Transverse colon (tissue), 4 donors: Measurements from ENCODE around the gene CENATAC. TPM values are rescaled to one million over a fixed set of nuclear protein-coding genes. Genes with fewer than 3 reads are reported as not detected.
"Not testable (repeated sequence)": the region's sequence is repeated elsewhere in the genome, so short reads cannot be mapped to it uniquely, and the experiment has no call there.

ENCODE experiments used
- DNase-seq: peaks from one replicate; pipeline ENCODE4 v3.0.0-alpha.2; 2019
- H3K27ac ChIP-seq, 4 donors: fragments of 200-600 bp; sonication (generic); 2 replicates each; pipeline ENCODE4 v1.5.1; 2016 to 2018; ENCODE audit warnings: inconsistent platforms in 4 of 4
- H3K27me3 ChIP-seq: fragments of 200-600 bp; sonication (generic); 2 replicates; pipeline ENCODE4 v1.5.1; 2017; ENCODE audit warnings: inconsistent platforms
- H3K36me3 ChIP-seq, 4 donors: fragments of 200-600 bp; sonication (generic); 2 replicates each; pipeline ENCODE4 v1.5.1; 2017 to 2019; ENCODE audit warnings: inconsistent platforms in 4 of 4
- H3K4me1 ChIP-seq, 4 donors: fragments of 200-600 bp; sonication (generic); 2 replicates each; pipeline ENCODE4 v1.5.1; 2017 to 2020; ENCODE audit warnings: inconsistent platforms in 4 of 4
- H3K4me3 ChIP-seq, 4 donors: fragments of 200-600 bp; sonication (generic); 1 replicate in 1 of 4; 2 replicates in 3 of 4; pipeline versions ENCODE4 v1.5.1 to v1.6.1; 2017 to 2019; ENCODE audit warnings: inconsistent platforms in 4 of 4
- H3K9me3 ChIP-seq, 2 donors: fragments of 200-600 bp; sonication (generic); 2 replicates each; pipeline ENCODE4 v1.5.1; 2017 to 2019; ENCODE audit warnings: inconsistent platforms in 2 of 2
- CTCF ChIP-seq, 5 experiments: fragments of 200-600 bp in 3 of 5; fragments of 450-650 bp in 2 of 5; sonication (generic) in 3 of 5; IDR thresholded peaks; 1 replicate in 2 of 5; 2 replicates in 3 of 5; pipeline ENCODE4 v1.5.1; 2016 to 2017; ENCODE audit warnings: antibody characterized with exemption in 5 of 5, inconsistent platforms in 3 of 5, mild to moderate bottlenecking in 2 of 5, moderate library complexity in 1 of 5
- EP300 ChIP-seq: sonication (generic); formaldehyde crosslinking; IDR thresholded peaks from one replicate; pipeline ENCODE4 v1.6.1; 2017; ENCODE audit warnings: antibody characterized with exemption, low read depth
- POLR2A ChIP-seq: fragments of 450-650 bp; IDR thresholded peaks from one replicate; pipeline ENCODE4 v1.6.1; 2016; ENCODE audit warnings: antibody characterized with exemption, mild to moderate bottlenecking, moderate library complexity
- POLR2AphosphoS5 ChIP-seq, 3 donors: sonication (generic); formaldehyde crosslinking; IDR thresholded peaks; one replicate each; pipeline ENCODE4 v1.6.1; 2016; ENCODE audit warnings: antibody characterized with exemption in 3 of 3
- WGBS, 2 donors: methylation state at CpG; one replicate each; pipeline ENCODE4 v1.1.5; 2018; ENCODE audit warnings: low coverage in 1 of 2; 5-methylcytosine and 5-hydroxymethylcytosine counted together
- in situ Hi-C, 4 donors: fragments of 200-750 bp; cut with MboI; loops; one replicate each; pipeline versions ENCODE4 v1.15.0 to v1.15.1; 2017; ENCODE audit warnings: low sequenced_read_pairs in 3 of 4, low pct_ligation_motif_present in 1 of 4, low pct_unique_long_range_greater_than_20kb in 1 of 4
- intact Hi-C: fragments of 100-400 bp; cut with DNase I; formaldehyde crosslinking; loops from one replicate; pipeline ENCODE4 v1.15.1; 2023; ENCODE audit warnings: low total_unique reads
- total RNA-seq, 4 donors: library from RNA; depleted of rRNA; stranded (reverse); fragments of >200 nt; gene quantifications; one replicate each; pipeline ENCODE4 v1.1.0, GENCODE V29; 2016

Gene CENATAC
- total RNA-seq, 4 donors from 2014 or later = 46.1 to 94.3 (median 82.2) TPM

GRCh38 chr11:118961189-118961588, 36.7 kb upstream of the CENATAC start:
- no peak for DNase-seq
- Histone ChIP-seq H3K4me3 (no peak overlapping the region), H3K27me3 (peaks cover 3% of the 10 kb centered on the region), H3K9me3 (no peaks in the 10 kb centered on the region), H3K4me1 (peaks cover 0 to 3% (median 0%) of the 10 kb centered on the region in 4 donors), H3K27ac (no peak overlapping the region), H3K36me3 (no peaks in the 10 kb centered on the region)
- TF ChIP-seq POLR2A = no peak
- no peak for TF ChIP-seq EP300
- TF ChIP-seq POLR2AphosphoS5 (IDR thresholded peaks at IDR 0.05) = no peak
- no peak for TF ChIP-seq CTCF (IDR thresholded peaks at IDR 0.05)
- in situ Hi-C loops (loop anchor here in 1 of 4 donors (25.0 kb wide), 1 partner anchor 274 kb away; the partner anchor contains the start of gene TREH), intact Hi-C loops (no loop called here)
- whole genome bisulfite sequencing, 2 donors = 61% methylated on average over 5 of the region's 5 CpGs; no CpG with 5 or more reads in 1 of the 2 donors

- no peak for TF ChIP-seq POLR2A
- no peak for TF ChIP-seq EP300
- TF ChIP-seq POLR2AphosphoS5 (IDR thresholded peaks at IDR 0.05) = no peak
- no peak for TF ChIP-seq CTCF (IDR thresholded peaks at IDR 0.05)
- peak overlapping the region in 1 of 4 donors; percentile 4 for H3K4me3 ChIP-seq
- DNase-seq = peak; percentile 33
- peaks cover 0 to 3% (median 0%) of the 10 kb centered on the region in 4 donors for H3K4me1 ChIP-seq
- peaks cover 3% of the 10 kb centered on the region for H3K27me3 ChIP-seq
- H3K36me3 ChIP-seq = no peaks in the 10 kb centered on the region
- intact Hi-C loops = no loop called here
- H3K27ac ChIP-seq = no peak overlapping the region
- WGBS, 2 donors = 39% methylated on average over 11 of the region's 11 CpGs; no CpG with 5 or more reads in 1 of the 2 donors
- in situ Hi-C loops = loop anchor here in 1 of 4 donors (25.0 kb wide), 1 partner anchor 274 kb away; the partner anchor contains the start of gene TREH
- H3K9me3 ChIP-seq = no peaks in the 10 kb centered on the region
Measured at GRCh38 chr11:118961591-118961990, 36.3 kb upstream of the CENATAC start.

- WGBS, 2 donors = 90 to 91% methylated on average over 2 of the region's 2 CpGs
- H3K9me3 ChIP-seq, H3K27ac ChIP-seq, H3K4me1 ChIP-seq, intact Hi-C loops, H3K4me3 ChIP-seq, H3K36me3 ChIP-seq, DNase-seq: not testable (repeated sequence)
- in situ Hi-C loops = loop anchor here in 1 of 4 donors (25.0 kb wide), 1 partner anchor 282 kb away; the partner anchor contains the start of gene TREH
- peaks cover 15% of the 10 kb centered on the region for H3K27me3 ChIP-seq
Measured at GRCh38 chr11:118969508-118969907, 28.4 kb upstream of the CENATAC start.

- peaks cover 15% of the 10 kb centered on the region for H3K27me3 ChIP-seq
- H3K4me3 ChIP-seq = no peak within 1 kb of the TSS
- intact Hi-C loops = no loop called here
- H3K4me1 ChIP-seq = no peaks in the 10 kb centered on the region
- in situ Hi-C loops = loop anchor here in 1 of 4 donors (25.0 kb wide), 1 partner anchor 284 kb away; the partner anchor contains the start of gene TREH
- no peaks in the 10 kb centered on the region for H3K9me3 ChIP-seq
- WGBS, 2 donors = 82% methylated on average over 33 of the region's 33 CpGs; no CpG with 5 or more reads in 1 of the 2 donors
- DNase-seq = no peak
- TF ChIP-seq CTCF (IDR thresholded peaks at IDR 0.05) (no peak), POLR2A (no peak), EP300 (no peak), POLR2AphosphoS5 (IDR thresholded peaks at IDR 0.05) (no peak)
- no peak within 1 kb of the TSS for H3K27ac ChIP-seq
- H3K36me3 ChIP-seq = no peaks in the 10 kb centered on the region
Measured at GRCh38 chr11:118971646-118972045, 26.3 kb upstream of the CENATAC start, which contains the start of gene FOXR1. Gene FOXR1 (plus strand): TSS chr11:118971761. CDS start chr11:118971932, 171 bp downstream.

- no peaks in the 10 kb centered on the region for H3K4me1 ChIP-seq
- no peaks in the 10 kb centered on the region for H3K36me3 ChIP-seq
- no peak for TF ChIP-seq EP300
- no peak for TF ChIP-seq CTCF (IDR thresholded peaks at IDR 0.05)
- no peak for TF ChIP-seq POLR2A
- TF ChIP-seq POLR2AphosphoS5 (IDR thresholded peaks at IDR 0.05) = no peak
- intact Hi-C loops (no loop called here), in situ Hi-C loops (loop anchor here in 1 of 4 donors (25.0 kb wide), 1 partner anchor 287 kb away; the partner anchor contains the start of gene TREH)
- no peak overlapping the region for H3K27ac ChIP-seq
- H3K27me3 ChIP-seq = peaks cover 15% of the 10 kb centered on the region
- H3K4me3 ChIP-seq = no peak overlapping the region
- 100% methylated on average over 2 of the region's 2 CpGs for WGBS, 2 donors
- DNase-seq = no peak
- no peaks in the 10 kb centered on the region for H3K9me3 ChIP-seq
Measured at GRCh38 chr11:118973985-118974384, 24.0 kb upstream of the CENATAC start.
